GM12891 (cell line): ENCODE measurements around the gene LSM7.

Experiments
- DNase-seq: peaks from one replicate; pipeline ENCODE4 v3.0.0; 2011; ENCODE audit warnings: low spot score; ENCODE audit not compliant: insufficient read length
- FAIRE-seq: peaks from 2 replicates; lab custom pipeline; 2011; peaks lifted over from hg19 to GRCh38; lab: Jason Lieb, UNC
- PAX5 ChIP-seq: IDR thresholded peaks from 2 replicates; pipeline ENCODE4 v1.6.1; 2011; ENCODE audit warnings: low read length, moderate library complexity, mild to moderate bottlenecking; ENCODE audit not compliant: insufficient read depth, severe bottlenecking
- POLR2A ChIP-seq: IDR thresholded peaks from 2 replicates; pipeline ENCODE4 v1.6.1; 2011; ENCODE audit warnings: low read depth, low read length, control low read depth
- POLR2AphosphoS5 ChIP-seq: IDR thresholded peaks from 2 replicates; pipeline ENCODE4 v1.6.1; 2011; ENCODE audit warnings: low read depth, low read length, control low read depth
- POU2F2 ChIP-seq: IDR thresholded peaks from 2 replicates; pipeline ENCODE4 v1.6.1; 2011; ENCODE audit warnings: low read depth, mild to moderate bottlenecking, control low read depth, low read length, moderate library complexity
- SPI1 ChIP-seq: IDR thresholded peaks from 2 replicates; pipeline ENCODE4 v1.6.1; 2011; ENCODE audit warnings: low read depth, low read length, control low read depth
- TAF1 ChIP-seq: IDR thresholded peaks from 2 replicates; pipeline ENCODE4 v1.6.1; 2011; ENCODE audit warnings: low read depth, low read length, control low read depth

The LSM7 gene

GRCh38 chr19:2311093-2311492 is 17.3 kb downstream of the LSM7 start:
- no peak for TF ChIP-seq POLR2AphosphoS5
- no peak for TF ChIP-seq POLR2A
- no peak for TF ChIP-seq PAX5
- TF ChIP-seq POU2F2 = no peak
- TF ChIP-seq TAF1 = no peak
- no peak for TF ChIP-seq SPI1
- FAIRE-seq (no peak), DNase-seq (no peak)

GRCh38 chr19:2309734-2310362 is 18.5 kb downstream of the LSM7 start:
- TF ChIP-seq POU2F2 = no peak
- no peak for TF ChIP-seq TAF1
- no peak for TF ChIP-seq SPI1
- no peak for TF ChIP-seq POLR2A
- TF ChIP-seq POLR2AphosphoS5 = no peak
- no peak for TF ChIP-seq PAX5
- peak; percentile 28 for FAIRE-seq
- DNase-seq = no peak

DNA sequence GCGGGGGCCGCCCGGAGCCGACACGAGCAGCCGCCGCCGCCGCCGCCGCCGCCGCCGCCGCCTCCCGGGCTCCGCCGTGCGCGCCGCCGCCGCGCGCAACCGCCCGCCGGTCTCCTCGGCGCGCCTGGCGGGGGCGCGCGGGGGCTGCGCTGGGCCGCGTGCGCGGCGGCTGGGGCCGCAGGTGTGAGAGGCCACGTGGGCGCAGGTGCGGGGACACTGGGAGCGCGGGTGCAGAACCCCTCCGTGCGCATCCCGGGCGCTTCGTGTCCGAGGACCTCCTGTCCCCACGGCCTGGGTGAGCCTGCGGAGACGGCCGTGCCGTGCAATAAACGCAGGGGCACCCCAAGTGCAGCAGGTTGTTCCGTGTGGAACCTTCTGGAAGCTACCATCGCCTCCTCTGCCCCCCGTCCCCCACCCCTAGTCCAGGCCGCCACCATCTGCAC is 20.3 kb downstream of the LSM7 start, which contains the start of gene LINGO3:
TSS of gene LINGO3 (minus strand) at position 41 of the 443 bp plus-strand sequence. CDS start 16,378 bp downstream, outside the sequence.
- TF ChIP-seq SPI1 (no peak), TAF1 (no peak)
- DNase-seq = no peak
- no peak for FAIRE-seq

DNA sequence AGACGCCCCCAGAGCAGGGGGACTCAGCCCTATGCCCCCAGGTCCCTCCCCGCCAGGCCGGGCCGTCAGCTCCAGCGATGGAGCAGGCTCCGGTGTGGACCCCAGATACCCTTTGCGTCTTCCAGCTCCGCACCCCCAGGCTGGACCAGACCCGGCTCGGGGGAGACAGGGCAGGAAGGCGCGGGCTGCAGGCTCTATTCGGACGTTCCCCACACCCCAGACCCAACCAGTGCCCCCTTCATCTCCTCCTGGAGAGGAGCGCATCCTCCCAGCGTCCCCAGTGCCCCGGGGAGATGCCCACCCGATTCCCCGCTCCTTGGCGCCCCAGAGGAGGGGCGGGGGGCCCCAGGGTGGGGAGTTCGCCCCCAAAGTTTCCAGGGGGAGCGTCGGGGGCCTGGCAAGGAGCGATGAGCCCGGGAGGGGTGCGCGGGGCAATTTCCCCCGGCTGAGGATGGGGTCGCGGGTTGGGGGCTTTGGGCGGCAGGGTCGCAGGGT is 20.8 kb downstream of the LSM7 start:
- DNase-seq (no peak), FAIRE-seq (no peak)
- TF ChIP-seq POLR2A (no peak), SPI1 (no peak), TAF1 (no peak), POU2F2 (no peak), POLR2AphosphoS5 (no peak), PAX5 (no peak)

DNA sequence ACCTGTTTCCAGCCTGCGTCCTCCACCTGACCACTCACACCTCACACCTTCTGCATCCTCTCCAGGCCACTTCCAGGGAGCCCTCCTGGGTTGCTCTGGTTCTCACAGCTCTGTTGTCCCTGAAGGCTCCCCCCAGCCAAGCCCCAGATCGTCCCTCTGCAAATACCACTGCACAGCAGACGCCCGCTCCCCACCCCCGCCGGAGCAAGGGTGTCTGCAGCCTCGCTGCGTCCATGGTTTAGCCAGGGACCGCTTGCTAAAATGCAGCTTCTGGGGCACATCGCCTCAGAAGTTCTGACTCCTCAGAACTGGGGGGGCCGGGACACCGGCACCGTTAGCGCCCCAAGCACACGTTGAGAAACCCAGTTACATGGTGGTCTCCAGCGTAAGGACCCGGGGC is 21.4 kb downstream of the LSM7 start:
- DNase-seq (no peak), FAIRE-seq (no peak)
- TF ChIP-seq POLR2AphosphoS5 (no peak), POU2F2 (no peak), POLR2A (no peak), TAF1 (no peak), SPI1 (no peak), PAX5 (no peak)

- DNase-seq = no peak
- FAIRE-seq = no peak
- TF ChIP-seq POLR2A = no peak
- TF ChIP-seq POLR2AphosphoS5 = no peak
- TF ChIP-seq SPI1 = no peak
Observed at GRCh38 chr19:2306281-2306806, 22.0 kb downstream of the LSM7 start.

- FAIRE-seq = no peak
- no peak for TF ChIP-seq POLR2A
- DNase-seq = no peak
Observed at GRCh38 chr19:2305452-2306280, 22.7 kb downstream of the LSM7 start.

DNA sequence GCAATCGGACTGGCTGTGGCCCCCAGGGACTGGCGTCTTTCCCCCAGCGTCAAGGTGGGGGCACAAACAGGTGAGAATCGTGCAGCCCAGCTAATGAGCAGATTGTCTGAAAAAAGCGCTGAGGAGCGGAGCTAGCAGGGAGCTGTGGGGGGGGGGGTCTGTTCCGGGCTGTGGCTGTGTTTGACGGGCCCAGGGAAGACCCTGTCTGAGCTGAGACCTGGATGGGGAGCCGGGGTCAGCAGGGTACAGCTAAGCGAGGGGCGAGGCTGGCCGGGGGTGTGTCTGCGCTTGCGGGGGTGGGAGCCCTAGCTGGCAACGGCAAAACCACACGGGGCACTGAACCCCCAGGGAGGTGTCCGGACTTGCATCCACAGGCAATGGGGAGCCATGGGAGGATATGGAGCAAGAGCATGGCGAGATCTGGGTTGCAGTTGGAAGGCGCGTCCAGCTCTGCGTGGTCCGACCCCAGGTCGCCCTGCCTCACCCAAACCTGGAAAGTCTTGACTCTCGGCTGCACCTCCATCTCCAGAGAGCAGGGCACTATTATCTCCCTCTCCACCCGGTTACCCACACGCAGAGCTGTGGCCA is 25.1 kb downstream of the LSM7 start:
- DNase-seq (no peak), FAIRE-seq (no peak)
- TF ChIP-seq POLR2A (no peak), TAF1 (no peak), POU2F2 (no peak), POLR2AphosphoS5 (no peak), PAX5 (no peak), SPI1 (no peak)

GRCh38 chr19:2302319-2303210 is 25.8 kb downstream of the LSM7 start:
- DNase-seq (no peak), FAIRE-seq (no peak)
- no peak for TF ChIP-seq SPI1
- TF ChIP-seq POU2F2 = no peak
- 0 out of 2 replicates have a peak, but pooled peaks have one; percentile 15 for TF ChIP-seq POLR2A
- peak; percentile 63; the same call in 1 of the 2 replicates for TF ChIP-seq POLR2AphosphoS5
- TF ChIP-seq PAX5 = no peak
- TF ChIP-seq TAF1 = no peak
